A673 (cell line): Measurements from ENCODE around the gene ADCY5.

Experiments
- CTCF ChIP-seq: fragments of 300-800, 200-600 bp; sonication (generic); conservative IDR thresholded peaks from 2 replicates; pipeline ENCODE4 v1.5.1; 2017; ENCODE audit warnings: low read depth, mild to moderate bottlenecking, antibody characterized with exemption, low read length, moderate library complexity, mixed read lengths
- EZH2 ChIP-seq: fragments of 200-600 bp; sonication (generic); IDR thresholded peaks from 2 replicates; pipeline ENCODE4 v1.6.1; 2017; ENCODE audit warnings: borderline replicate concordance, low read depth, mild to moderate bottlenecking, mixed read lengths, antibody characterized with exemption, low read length; ENCODE audit not compliant: poor library complexity, severe bottlenecking

GRCh38 chr3:123353850-123354233, 95.0 kb downstream of the ADCY5 start:
- no peak for TF ChIP-seq CTCF
- TF ChIP-seq EZH2, result no peak
